Measurements from ENCODE around the gene ADAMTS17. TPM values are rescaled to one million over a fixed set of nuclear protein-coding genes. Genes with fewer than 3 reads are reported as not detected.

ADAMTS17 gene
- total RNA-seq, 1 donor from 2014 or later: 10.6 TPM

DNA sequence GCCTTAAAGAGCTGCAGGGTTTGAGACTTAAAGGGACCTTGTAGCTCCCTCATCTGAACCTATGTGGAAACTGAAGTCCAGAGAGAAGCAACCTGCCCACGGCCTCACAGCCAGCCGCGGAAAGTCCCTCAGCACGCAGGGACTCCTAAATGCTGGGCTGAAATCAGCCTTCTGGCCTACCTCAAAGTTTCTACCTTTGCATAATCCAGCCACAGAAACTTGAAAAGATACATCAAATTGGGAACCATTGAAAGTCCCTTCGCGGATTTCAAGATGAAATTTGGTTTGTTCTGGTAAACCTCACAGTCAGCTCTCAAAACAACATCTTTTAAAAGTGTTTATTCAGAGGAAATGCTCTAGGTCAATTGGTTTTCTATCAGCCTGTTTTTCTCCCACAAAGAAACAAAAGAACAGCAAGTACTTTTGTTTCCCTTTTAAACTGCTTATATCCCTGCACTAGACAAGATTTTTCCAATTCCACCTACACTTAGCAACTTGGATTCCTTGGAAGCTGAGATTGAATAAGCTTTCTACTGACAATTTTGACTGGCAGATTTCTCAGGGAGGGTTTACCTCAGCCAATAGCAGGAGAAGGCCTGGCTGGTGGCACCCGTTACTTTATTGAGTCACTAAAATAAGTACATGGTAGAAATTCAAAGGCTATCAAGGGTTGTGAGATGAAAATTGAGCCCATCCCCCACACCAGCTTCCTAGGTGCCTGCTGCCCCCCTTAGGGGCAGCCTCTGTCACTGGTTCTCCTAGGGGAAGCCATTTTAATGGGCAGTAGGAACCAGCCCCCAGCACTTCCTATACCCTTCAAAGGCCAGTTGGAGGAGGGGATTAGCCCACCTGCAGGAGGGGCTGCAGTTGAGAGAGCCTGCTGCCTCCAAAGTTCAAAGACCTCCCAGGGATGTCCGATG, 171.2 kb downstream of the ADAMTS17 start:
- DNase-seq (ENCODE audit: low spot score): no peak

DNA sequence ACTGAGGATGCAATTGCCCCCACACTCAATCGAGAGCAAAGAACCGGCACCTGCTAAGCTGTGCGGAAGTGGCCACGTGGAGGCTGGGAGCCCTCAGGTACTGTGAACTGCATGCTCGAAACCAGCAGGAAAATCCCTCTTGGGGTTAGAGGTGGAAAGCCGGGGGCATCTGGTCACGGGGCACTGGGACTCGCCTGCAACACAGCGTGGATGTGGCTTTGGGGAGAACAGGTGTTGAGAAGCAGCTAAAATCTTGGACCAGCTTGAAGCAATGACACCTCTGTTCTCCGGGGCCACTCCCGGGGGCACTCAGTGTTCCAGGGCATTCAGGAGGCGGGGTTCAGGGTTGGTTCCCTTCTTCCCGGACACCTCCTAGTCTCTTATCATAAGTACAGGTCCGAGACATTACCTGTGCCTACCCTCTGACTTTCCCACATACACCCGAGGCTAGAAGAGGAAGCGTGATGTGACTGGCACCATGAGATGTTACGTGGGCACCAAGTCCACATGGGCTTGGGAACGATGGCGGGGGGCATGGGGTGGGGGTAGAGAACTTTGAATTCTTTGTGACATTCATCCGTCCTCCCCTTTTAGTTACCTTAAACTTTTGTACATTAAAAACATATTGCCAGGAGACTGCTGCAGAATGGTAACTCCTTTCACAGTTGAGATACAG, 172.0 kb downstream of the ADAMTS17 start:
- no peak for DNase-seq (ENCODE audit: low spot score)

DNA sequence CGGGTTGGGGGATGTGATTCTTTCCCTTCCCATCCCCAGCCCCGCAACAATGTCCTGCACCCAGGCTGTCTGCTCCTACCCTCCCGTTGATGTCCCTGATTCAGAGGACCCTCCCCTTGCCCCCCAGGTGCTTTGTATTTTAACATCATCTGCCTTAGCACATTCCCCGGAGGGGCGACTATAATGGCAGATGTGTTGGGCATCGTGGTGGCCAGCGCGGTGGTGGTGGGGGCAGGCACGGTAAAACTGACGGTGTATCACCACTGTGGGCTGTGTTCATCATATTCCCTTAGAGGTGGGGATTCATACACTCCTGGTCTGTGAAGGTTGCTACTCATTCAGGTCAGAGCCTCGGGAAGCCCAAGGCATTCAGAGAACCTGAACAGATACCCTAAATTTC, 173.0 kb downstream of the ADAMTS17 start:
- no peak for DNase-seq (ENCODE audit: low spot score)

DNA sequence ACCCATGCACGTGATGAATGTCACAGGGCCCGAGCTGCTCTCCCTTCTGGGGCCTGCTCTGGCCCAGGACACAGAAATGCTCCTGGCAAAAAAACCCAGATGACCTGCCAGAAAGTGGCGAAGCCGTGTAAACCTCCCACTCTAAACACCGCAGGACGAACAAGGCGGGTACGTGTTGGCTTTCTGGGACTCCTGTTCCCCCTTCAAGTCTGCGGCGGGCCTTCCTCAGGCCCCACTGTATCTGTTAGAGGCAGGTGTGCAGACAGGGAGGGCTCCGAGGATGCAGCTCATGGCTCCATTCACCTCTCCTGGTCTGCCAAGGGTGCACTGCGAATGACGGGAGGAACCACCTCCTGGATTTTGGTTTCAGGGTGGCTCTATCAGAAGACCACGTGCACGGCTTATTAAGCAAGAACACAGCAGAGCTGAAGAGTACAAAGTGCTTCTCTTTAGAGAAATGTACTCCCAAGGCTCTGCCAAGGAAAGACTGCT, 173.8 kb downstream of the ADAMTS17 start:
- DNase-seq (ENCODE audit: low spot score): no peak

DNA sequence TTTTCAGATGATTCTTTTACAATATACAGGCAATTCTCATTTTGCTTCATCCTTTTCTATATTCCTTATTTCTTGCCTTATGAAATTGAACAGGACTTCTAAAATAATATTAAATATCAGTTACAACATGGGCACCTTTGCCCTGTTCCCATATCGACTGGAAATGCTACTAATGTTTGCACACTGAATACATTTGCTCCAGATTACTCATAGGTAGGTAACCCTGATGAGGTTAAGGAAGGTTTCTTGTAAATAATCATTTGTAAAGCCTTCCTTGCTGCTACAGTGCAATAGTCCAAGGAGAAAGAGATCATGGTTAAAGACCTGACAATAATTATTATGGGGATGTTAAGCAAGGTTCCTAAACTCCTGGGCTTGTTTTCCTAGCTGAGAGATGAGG, 175.5 kb downstream of the ADAMTS17 start:
- DNase-seq (ENCODE audit: low spot score): no peak

DNA sequence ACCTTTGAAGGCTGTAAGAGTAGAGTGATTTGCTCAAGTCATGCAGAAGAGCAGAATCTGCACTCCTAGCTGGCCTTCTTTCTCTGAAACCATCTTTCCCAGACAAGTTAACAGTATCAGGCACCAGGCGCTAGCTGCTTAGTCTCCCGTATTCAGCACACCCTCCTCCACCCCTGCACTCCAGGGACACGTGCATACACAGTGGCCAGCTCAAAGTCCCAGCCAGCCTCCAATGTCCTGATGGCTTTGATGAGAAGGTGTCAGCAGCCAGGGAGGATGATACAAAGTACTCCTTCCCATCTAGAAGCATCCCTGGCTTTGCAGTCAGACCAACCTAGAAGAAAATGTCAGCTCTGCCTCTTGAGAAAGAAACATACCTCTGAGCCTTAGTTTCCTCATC, 177.8 kb downstream of the ADAMTS17 start:
- DNase-seq (ENCODE audit: low spot score): no peak

DNA sequence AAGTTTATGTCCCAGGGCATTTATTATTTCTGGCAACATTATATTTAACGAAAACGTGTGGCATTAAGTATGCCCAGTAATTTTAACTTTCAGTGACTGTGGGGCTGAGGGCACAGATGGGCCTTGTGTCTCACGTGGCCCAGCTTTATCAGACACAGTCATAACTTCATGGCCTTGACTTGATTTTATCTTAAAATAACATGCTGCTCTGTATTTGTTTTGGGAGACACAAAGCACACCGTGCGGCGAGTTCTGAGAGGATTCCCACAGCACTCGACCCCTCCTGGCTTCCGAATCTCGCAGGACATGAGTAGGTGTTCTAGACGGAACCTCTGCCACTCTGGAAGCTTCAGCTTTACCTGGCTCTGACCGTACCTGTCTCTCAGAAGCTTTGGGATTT, 180.8 kb downstream of the ADAMTS17 start:
- no peak for DNase-seq (ENCODE audit: low spot score)

DNA sequence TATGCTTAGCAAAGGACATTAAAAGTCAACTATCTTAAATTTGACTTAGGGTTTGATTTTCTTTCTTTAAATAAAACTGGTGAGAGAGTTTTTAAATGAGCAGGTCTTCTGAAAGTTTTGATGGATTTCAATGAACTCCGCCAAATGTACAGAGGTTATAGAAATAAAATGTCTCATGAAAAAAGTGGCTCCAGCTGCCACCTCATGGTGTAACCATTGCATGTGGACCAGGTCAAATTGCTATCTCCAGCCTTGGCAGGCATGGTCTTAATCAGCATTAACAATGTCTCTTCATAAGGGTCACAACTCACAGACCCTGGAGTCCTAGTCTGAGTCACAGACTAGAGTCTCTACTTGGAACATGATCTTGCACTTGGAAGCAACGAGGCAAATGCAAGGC, 182.3 kb downstream of the ADAMTS17 start:
- no peak for DNase-seq (ENCODE audit: low spot score)

DNA sequence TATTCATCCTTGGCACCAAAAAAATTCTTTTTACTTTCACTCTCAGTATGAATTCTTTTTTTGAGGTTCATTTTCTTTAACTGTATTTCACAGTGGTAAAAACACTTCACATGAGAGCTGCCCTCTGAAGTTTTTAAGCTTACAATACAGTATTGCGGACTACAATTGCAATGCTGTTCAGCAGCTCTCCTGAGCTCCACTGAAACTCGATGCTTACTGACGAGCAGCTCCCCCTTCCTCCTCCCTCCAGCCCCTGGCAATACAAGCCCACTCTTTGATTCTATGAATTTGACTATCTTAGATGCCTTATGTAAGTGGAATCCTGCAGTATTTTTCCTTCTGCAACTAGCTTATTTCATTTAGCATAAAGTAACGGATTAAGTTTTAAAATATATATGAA, 183.4 kb downstream of the ADAMTS17 start:
- no peak for DNase-seq (ENCODE audit: low spot score)

DNA sequence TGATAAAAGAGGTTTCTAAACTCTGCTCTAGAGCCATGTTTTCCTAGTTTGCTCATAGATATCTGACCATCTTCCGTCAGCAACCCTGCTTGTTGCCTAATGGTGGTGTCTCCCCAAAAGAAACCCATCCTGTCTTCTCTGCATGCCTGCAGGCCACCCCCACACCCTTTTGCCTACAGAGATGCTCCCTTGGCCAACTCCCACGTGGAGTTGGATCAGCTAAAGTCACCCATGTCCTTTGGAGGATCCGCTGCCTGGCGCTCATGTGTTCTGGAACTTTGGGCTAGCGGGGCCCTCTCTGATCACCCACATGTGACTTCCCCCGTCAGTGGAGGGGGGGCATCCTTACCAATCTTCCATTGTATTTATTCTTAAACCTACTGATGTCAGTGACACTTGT, 185.6 kb downstream of the ADAMTS17 start:
- no peak for DNase-seq (ENCODE audit: low spot score)

DNA sequence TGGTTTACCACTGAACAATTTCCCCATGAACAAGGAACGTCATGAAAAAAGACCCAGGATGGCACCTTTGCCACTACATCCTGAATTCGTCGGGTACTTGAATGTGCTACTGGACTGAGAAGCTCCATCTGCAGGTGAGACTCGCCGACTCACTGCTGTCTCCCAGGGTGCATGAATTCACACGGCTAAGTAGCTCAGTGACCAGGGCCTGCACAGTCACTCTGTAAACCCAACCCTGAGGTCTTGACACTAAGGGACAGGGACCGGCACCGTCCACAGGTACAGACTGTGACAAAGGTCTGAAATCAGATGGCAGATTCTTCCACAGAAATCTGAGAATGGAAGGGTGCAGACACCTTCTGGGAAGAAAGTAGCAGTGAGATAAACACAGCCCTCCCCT, 187.4 kb downstream of the ADAMTS17 start:
- DNase-seq (ENCODE audit: low spot score): no peak

DNA sequence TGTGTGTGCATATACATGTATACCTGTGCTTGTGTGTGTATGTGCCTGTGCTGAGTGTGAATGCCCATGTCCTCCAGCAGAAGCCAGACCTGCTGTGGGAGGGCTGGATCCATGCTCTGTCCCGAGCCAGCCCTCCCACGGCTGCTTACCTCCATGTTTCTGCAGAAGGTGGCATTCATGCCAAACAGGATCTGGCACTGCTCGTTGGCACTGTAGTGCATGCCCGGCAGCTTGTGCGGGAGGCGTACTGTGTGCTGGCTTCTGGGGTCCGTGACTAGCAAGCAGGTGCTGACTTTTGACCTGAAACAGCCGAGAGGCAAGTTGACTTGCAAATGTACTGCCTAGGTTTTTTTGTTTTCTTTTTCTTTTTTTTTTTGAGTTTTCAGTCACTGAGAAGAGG, 189.3 kb downstream of the ADAMTS17 start:
- no peak for DNase-seq (ENCODE audit: low spot score)

DNA sequence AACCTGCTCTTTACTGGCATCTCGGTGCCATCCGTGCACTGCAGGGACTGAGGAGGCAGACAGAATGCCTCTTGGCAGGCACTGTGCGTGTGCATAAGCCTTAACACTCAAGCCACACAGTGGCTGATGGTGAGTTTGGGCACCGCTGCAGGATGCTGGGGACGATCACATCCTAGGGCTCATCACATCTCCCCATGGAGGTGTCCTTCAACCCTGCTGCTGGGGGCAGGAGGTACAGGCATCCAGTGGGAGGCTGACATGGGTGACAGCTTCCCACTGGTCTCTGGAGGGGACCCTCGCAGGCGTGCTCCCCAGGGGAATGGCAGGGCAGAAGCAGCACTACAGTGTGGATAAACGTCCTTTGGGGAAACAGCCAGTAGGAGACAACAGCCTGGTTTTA, 190.9 kb downstream of the ADAMTS17 start:
- no peak for DNase-seq (ENCODE audit: low spot score)

DNA sequence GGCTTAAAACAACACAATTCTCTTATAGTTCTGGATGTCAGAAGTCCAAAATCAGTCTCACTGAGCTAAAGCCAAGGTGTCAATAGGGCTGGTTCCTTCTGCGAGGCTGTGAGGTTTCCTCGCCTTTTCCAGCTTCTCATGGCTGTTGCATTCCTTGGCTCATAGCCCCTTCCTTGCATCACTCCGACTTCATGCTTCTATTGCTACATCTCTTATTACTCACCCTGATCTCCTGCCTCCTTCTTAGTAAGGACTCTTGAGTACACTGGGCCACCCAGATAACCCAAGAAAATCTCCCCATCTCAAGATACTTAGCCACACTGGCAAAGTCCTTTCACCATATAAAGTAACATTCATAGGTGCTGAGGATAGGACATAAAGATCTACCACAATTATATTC, 193.9 kb downstream of the ADAMTS17 start:
- DNase-seq (ENCODE audit: low spot score): no peak

DNA sequence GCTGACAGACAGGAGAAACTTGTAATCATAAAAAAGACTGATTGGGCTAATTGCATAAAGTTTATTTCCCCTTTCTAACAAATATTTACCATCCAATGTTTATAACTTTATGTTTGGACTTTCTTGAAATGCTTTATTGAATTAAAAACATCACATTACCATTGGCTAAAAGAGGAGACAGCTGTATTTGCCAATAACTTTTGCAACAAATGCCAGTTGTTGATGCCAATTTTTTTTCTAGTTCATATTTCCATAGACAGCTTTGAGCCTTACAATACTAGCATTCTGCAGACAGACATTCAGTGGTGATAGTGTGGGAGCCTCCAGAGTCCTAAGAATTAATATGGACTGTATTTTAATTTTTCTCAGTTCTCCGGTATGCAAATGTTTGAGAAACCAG, 198.4 kb downstream of the ADAMTS17 start:
- no peak for DNase-seq (ENCODE audit: low spot score)

DNA sequence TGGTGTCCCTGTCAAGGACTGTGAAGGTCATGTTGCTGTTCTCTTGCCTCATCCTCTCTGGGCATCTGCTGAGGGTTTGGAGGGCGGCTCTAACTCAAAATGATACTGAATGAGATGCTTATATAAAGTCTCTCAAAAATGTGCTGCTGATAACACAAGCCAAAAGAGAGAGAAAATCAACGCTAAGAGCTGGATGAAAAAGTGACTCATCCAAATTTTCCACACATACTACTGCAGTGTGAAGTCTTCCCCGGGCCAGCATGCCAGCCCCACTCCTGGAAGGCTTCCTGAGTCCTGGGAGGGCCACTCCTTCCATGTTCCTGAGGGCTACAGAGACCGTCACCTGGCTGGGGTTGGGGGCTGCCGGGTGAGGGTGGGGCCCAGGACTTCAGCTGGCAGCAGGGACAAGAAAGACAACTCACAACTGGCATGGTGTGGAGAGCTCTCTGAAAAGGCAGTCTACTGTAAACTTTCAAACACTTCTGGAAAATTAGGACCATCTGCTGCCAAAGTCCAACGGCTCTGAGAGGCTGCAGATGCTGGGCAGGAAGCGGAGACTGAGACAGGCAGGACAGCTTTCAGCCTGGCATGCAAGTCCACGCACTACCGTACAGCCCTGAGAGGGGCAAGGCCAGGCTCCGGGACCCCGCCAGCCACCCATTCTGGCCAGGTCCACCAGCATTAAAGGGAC, 200.3 kb downstream of the ADAMTS17 start:
- no peak for DNase-seq (ENCODE audit: low spot score)

DNA sequence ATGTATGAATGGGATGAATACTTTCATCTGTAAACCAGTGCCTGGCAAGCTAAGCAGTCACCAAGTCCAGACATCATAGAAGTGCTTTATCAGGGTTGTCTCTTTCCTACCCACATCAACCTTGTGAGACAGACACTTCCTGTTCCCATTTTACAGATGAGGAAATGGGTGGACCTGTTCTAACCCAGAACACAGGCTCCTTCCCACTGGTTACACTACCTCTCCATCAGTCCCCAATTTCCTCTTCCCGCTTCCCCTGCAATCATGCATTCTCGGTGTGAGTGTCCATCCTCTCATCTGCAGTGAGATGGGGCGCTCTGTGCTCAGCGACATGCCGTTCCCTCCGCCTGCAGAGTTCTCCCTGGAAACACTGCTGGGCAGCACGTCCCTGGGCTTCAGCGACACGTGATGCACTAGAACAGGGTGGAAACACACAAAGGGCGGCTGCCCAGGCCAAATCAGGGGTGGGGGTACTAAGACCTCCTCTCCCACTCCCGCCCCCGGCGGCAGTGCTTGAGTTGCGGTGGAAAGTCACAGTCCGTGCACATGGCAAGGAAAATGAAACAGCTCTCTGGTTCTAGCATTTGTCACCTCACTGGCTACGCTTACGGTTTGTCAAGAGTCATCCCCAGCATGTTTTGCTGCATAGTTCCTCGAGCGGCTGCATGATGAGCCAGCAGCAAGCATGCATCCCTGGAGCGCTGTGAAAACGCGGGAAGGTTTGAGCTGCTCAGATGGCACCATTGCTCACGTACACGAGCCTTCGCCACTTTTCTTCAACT, 201.1 kb downstream of the ADAMTS17 start:
- no peak for DNase-seq (ENCODE audit: low spot score)

DNA sequence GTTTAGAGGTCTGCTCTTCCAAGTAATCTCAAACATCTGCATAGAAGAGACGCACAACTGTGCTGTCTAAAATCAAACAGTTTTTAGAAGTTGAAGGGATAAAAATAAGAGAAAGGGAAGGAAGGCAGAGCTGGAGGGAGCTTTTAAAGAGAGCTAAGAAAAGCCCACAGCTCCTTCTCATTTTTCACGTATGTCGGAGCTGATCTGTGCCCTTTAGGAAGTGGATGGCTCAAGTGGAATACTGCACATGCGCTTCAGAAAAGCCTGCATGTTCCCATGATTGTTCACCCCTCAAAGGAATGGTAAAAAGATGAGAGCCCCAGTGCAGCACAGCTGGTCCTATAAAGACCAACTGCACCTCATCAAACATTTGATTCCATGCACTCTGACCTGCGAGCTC, 207.2 kb downstream of the ADAMTS17 start:
- DNase-seq (ENCODE audit: low spot score): no peak

DNA sequence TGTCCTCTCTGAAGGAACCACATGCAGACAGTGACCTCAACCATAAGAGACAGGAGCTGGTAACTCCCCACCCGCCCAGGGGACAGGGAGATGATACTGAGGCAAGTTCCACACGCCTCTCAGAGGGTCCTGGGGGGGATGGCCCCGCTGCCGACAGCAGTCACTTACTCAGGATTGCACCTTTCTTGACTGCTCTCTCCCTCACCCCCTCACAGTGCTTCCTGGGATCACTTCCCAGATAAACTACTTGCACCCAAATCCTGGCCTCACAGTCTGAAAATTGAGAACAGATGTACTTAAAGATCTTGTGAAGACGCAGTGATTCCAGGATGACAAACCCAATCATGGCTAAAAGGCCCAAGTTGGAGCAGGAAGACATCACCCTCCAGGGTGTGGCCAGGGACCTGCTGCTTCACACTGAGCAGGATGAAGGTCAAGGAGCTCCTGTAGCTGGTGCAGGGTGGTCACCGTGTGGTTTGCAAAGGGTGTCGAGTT, 207.6 kb downstream of the ADAMTS17 start:
- no peak for DNase-seq (ENCODE audit: low spot score)

DNA sequence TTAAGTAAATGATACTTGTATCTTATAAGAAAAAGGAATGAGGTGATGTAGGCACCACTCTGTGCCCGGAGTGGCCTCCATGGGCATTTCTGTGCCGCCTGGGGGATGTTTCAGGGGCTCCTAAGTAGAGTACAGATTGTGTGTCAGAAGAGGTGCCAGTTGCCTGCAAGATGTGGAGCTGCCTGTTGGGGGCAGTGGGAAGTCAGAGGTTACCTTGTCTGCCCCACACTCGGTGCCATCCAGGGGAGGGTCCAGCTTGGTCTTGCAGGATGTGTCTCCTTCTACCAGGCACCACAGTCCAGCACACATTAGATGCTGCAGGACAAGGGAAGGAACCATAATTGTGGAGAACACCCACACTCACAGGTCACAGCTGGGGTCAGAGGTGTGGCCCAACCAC, 208.8 kb downstream of the ADAMTS17 start:
- no peak for DNase-seq (ENCODE audit: low spot score)

DNA sequence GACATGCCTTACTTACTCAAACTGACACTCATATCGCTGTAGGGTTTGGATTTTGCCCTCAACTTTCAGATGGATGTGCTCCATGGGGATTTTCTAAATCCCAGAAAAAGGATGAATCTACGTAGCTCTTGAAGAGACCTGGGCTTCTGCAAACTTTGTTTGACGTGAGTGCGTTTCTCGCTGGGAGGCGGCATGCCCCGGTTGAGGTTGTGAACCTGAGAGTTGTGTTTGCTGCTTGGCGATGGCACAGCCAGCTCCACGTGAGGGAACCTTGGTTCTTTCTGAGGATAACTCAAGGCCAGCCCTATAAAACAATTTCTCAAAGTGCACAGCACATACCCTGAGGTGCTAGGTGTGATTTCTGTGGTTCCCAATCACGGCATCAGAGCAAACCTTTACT, 209.5 kb downstream of the ADAMTS17 start:
- DNase-seq (ENCODE audit: low spot score): no peak

Measured in ureter (tissue), 1 donor.